Activated CD4-positive, alpha-beta T cell treated with anti-CD3 and anti-CD28 coated beads, Interleukin-2, amount 10 ng/mL, durations not matched to agents 7 days and 5 days (primary cell): Measurements from ENCODE around the gene C19orf38. TPM values are rescaled to one million over a fixed set of nuclear protein-coding genes. Genes with fewer than 3 reads are reported as not detected.
"Not testable (repeated sequence)": the region's sequence is repeated elsewhere in the genome, so short reads cannot be mapped to it uniquely, and the experiment has no call there.

Experiments
- CTCF ChIA-PET: fragments of 350-600 bp; sonication (Branson Sonifier 250); formaldehyde crosslinking; loops from one replicate; lab custom pipeline; 2021; ENCODE audit warnings: antibody characterized with exemption; lab: Charles Lee
- POLR2A ChIA-PET: fragments of 350-600 bp; sonication (Branson Sonifier 250); formaldehyde crosslinking; loops from one replicate; lab custom pipeline; 2021; ENCODE audit warnings: antibody characterized with exemption; lab: Charles Lee
- DNase-seq: peaks from one replicate; pipeline ENCODE4 v3.0.0-alpha.2; 2020
- H3K27ac Mint-ChIP-seq: one replicate; pipeline ENCODE4 v1.8.0; 2021; ENCODE audit warnings: mild to moderate bottlenecking, moderate library complexity, mixed read lengths
- H3K27me3 Mint-ChIP-seq: one replicate; pipeline ENCODE4 v1.8.0; 2021; ENCODE audit warnings: mixed read lengths
- H3K36me3 Mint-ChIP-seq: one replicate; pipeline ENCODE4 v1.8.0; 2021; ENCODE audit warnings: low read depth, mixed read lengths
- H3K4me1 Mint-ChIP-seq: one replicate; pipeline ENCODE4 v1.8.0; 2021; ENCODE audit warnings: mixed read lengths
- H3K4me3 Mint-ChIP-seq: one replicate; pipeline ENCODE4 v1.8.0; 2021; ENCODE audit warnings: mild to moderate bottlenecking, moderate library complexity, mixed read lengths
- H3K9me3 Mint-ChIP-seq: one replicate; pipeline ENCODE4 v1.8.0; 2021; ENCODE audit warnings: mixed read lengths
- total RNA-seq, 2 experiments: library from RNA; stranded (reverse); gene quantifications; one replicate each; pipeline ENCODE4 v1.2.3, GENCODE V29; 2021

The C19orf38 gene
- total RNA-seq, 2 experiments from 2014 or later, result 2.4 TPM

DNA sequence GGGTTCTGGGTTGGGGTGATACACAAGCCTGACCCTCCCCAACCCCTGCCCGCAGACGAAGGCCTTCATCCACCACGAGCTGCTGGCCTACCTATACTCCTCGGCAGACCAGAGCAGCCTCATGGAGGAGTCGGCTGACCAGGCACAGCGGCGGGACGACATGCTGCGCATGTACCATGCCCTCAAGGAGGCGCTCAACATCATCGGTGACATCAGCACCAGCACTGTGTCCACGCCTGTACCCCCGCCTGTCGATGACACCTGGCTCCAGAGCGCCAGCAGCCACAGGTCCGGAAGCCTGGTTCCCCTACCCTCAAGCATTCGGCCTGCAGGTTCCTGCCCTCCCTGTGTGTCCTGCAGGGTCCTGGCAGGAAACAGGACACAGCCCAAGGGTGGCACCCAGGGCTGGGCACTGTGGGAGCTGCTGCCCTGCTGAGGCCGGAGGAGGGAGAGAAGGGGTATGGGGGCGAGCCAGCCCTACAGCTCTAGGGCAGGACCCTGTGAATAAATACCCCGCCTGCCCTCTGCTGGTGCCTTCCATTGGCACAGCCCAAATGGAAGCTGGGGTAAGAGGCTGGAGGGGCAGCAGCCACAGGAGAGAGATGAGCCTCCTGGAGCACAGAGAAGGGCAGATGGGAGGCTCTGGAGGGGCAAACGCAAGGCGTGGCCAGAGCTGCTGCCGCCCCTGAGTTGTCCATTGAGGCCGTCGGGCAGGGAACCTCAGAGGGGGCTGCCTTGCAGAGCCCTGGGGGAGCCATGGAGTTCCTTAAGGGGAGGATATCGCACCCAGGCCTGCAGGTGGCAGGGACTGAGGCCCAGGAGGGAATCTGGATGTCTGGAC lies 19.0 kb upstream of the C19orf38 start:
- H3K9me3 Mint-ChIP-seq, result no peaks in the 10 kb centered on the region
- no peak overlapping the region for H3K27ac Mint-ChIP-seq
- CTCF ChIA-PET, result interaction anchor here (0.5 to 1.9 kb wide), 4 partner anchors 35 to 112 kb away, joined by 3 to 8 read pairs (median 3); partner anchors contain the start of gene DNM2
- H3K27me3 Mint-ChIP-seq, result no peaks in the 10 kb centered on the region
- no peak overlapping the region for H3K4me3 Mint-ChIP-seq
- H3K4me1 Mint-ChIP-seq, result no peaks in the 10 kb centered on the region
- DNase-seq, result no peak
- POLR2A ChIA-PET, result interaction anchor here (0.7 kb wide), 1 partner anchor 26 kb away, joined by 3 read pairs; no protein-coding TSS in a partner anchor
- H3K36me3 Mint-ChIP-seq, result peaks cover 26% of the 10 kb centered on the region

DNA sequence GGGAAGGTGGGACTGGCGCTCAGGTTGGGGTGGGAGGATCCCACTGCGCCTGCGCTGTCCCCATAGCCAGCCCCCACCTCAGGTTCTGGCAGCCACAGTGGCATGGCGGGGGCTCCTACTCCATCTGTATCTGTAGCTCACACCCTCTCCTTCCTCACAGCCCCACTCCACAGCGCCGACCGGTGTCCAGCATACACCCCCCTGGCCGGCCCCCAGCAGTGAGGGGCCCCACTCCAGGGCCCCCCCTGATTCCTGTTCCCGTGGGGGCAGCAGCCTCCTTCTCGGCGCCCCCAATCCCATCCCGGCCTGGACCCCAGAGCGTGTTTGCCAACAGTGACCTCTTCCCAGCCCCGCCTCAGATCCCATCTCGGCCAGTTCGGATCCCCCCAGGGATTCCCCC lies 18.2 kb upstream of the C19orf38 start:
- Mint-ChIP-seq H3K4me1 (peaks cover under 1% of the 10 kb centered on the region), H3K36me3 (peaks cover 24% of the 10 kb centered on the region), H3K4me3 (no peak overlapping the region), H3K27ac (no peak overlapping the region), H3K27me3 (no peaks in the 10 kb centered on the region), H3K9me3 (no peaks in the 10 kb centered on the region)
- CTCF ChIA-PET, result interaction anchor here (0.6 kb wide), 1 partner anchor 64 kb away, joined by 3 read pairs; no protein-coding TSS in a partner anchor
- POLR2A ChIA-PET, result no interaction called here
- no peak for DNase-seq

DNA sequence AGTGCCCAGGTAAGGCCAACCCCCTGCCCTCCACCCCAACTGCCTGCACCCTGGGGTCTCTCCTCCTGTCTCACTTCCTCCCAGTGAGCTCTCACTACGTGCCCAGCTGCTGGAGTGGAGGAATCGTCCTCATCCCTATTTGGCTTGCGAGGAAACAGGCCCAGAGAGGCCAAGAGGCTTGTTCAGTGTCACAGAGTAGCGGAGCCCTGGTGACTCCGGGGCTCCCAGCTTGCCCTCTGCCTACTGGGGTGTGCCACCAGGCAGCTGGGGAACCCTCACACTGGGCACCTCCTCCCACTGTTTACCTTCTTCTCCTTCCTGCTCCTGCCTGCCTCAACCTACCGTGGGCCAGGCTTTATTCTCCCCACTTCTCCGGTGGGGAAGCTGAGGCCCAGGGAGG lies 17.8 kb upstream of the C19orf38 start:
- POLR2A ChIA-PET, result no interaction called here
- CTCF ChIA-PET, result interaction anchor here (0.6 to 1.2 kb wide), 3 partner anchors 61 to 113 kb away, joined by 3 to 5 read pairs (median 3); partner anchors contain the start of gene DNM2

DNA sequence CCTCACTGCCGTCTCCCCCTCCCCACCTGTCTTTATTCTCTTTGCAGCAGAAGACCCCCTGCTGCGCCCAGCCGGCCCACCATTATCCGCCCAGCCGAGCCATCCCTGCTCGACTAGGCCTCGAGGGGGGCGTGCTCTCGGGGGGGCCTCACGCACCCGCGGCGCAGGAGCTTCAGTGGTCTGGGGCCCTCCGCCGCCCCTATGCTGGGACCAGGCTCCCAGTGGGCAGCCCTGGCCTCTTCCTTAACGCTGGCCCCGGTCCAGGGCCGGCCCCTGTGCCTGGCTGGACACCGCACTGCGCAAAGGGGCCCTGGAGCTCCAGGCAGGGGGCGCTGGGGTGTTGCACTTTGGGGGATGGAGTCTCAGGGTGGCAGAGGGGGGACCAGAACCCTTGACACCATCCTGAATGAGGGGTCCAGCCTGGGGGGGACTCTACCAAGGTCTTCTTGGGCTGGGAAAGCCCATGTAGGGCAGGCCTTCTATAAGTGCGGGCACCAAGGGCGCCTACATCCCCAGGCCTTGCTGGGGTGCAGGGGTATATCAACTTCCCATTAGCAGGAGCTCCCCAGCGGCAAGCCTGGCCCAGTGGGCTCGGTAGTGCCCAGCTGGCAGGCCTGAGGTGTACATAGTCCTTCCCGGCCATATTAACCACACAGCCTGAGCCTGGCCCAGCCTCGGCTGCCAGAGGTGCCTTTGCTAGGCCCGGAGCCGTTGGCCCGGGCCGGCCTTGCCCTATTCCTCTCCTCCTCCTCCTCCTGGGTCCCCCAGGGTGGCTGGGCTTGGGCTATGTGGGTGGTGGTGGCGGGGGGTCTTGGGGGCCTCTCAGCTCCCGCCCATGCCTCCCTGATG lies 17.1 kb upstream of the C19orf38 start:
- Mint-ChIP-seq H3K27me3 (no peaks in the 10 kb centered on the region), H3K36me3 (peaks cover 18% of the 10 kb centered on the region), H3K4me1 (peaks cover 11% of the 10 kb centered on the region), H3K4me3 (no peak overlapping the region), H3K27ac (no peak overlapping the region), H3K9me3 (no peaks in the 10 kb centered on the region)
- no peak for DNase-seq
- CTCF ChIA-PET, result interaction anchor here (0.6 to 1.2 kb wide), 4 partner anchors 10 to 114 kb away, joined by 3 to 5 read pairs (median 3); partner anchors contain the start of gene DNM2
- POLR2A ChIA-PET, result no interaction called here

More for the DNA sequence above, 17.8 kb upstream of the C19orf38 start:
- Mint-ChIP-seq H3K9me3 (no peaks in the 10 kb centered on the region), H3K4me3 (no peak overlapping the region), H3K27ac (no peak overlapping the region), H3K4me1 (peaks cover 4% of the 10 kb centered on the region), H3K36me3 (peaks cover 20% of the 10 kb centered on the region), H3K27me3 (no peaks in the 10 kb centered on the region)
- no peak for DNase-seq

DNA sequence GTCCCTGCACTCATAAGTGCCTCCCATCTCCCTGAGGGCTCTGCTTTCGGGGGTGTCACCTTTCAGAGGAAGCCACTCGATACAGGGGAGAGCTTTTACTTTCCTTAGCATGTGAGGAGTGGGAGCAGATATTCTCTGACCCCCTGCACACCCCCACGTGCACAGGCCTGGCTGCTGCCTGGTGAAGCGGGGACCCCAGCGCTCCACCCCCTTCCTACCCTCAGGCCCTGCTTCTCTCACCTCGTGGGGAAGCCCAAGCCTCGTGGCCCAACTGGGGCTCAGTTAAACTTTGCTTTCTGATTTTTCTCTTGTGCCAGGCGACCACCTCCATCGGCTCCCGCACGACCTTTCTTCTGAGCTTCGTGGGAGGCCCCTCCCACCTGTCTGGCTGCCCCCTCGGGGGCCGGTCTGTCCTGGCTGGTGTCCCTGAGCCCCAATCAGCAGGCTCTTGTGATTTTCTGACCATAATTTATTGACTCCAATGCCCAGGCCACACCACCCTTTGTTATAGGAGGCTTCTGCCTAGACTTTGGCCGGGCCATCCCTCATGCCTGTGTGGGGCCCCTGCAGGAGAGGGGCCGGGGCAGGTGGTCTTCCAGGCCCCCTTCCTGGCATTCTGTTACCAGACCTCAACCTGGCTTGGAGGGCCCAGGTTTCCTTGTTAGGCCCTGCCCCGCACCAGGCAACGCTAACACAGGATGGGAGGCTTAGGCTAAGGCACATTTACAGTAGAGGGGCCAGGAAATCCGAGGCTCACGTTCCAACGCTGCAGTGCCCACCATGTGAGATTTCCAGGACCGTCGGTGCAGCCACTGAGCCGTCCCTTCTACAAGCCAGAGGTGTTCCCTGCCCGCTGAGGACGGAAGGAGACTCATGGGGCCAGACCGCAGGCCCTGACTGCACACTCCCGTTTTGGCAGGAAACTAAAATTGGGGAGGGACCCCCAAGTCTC lies 16.0 kb upstream of the C19orf38 start:
- no peak for DNase-seq
- no peak overlapping the region for H3K4me3 Mint-ChIP-seq
- H3K9me3 Mint-ChIP-seq, result peaks cover 11% of the 10 kb centered on the region
- no peaks in the 10 kb centered on the region for H3K27me3 Mint-ChIP-seq
- ChIA-PET POLR2A (no interaction called here), CTCF (interaction anchor here (1.0 to 1.1 kb wide), 2 partner anchors 11 to 115 kb away, joined by 3 read pairs; no protein-coding TSS in a partner anchor)
- H3K27ac Mint-ChIP-seq, result no peak overlapping the region
- H3K36me3 Mint-ChIP-seq, result peaks cover 21% of the 10 kb centered on the region
- H3K4me1 Mint-ChIP-seq, result peaks cover 22% of the 10 kb centered on the region

DNA sequence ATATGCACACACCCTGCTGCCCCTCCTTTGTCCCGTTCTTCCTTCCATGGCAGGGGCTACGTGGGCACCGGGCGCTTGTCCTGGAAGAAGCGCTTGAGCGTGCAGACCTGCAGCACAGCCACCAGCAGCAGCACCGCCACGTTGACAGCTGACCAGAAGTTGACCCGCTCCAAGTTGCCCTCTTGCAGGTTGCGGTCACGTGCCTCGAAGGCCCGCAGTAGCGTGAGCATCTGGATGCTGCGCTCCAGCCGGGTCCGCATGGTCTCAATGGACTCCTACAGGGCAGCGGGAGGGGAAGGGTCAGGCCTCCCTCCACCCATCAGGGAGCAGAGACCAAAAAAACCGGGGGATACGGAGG lies 15.3 kb upstream of the C19orf38 start:
- ChIA-PET CTCF (no interaction called here), POLR2A (no interaction called here)
- no peak for DNase-seq
- no peak overlapping the region for H3K27ac Mint-ChIP-seq
- peaks cover 21% of the 10 kb centered on the region for H3K36me3 Mint-ChIP-seq
- H3K9me3 Mint-ChIP-seq, result peaks cover 11% of the 10 kb centered on the region
- H3K4me1 Mint-ChIP-seq, result peaks cover 22% of the 10 kb centered on the region
- H3K4me3 Mint-ChIP-seq, result no peak overlapping the region
- H3K27me3 Mint-ChIP-seq, result no peaks in the 10 kb centered on the region

DNA sequence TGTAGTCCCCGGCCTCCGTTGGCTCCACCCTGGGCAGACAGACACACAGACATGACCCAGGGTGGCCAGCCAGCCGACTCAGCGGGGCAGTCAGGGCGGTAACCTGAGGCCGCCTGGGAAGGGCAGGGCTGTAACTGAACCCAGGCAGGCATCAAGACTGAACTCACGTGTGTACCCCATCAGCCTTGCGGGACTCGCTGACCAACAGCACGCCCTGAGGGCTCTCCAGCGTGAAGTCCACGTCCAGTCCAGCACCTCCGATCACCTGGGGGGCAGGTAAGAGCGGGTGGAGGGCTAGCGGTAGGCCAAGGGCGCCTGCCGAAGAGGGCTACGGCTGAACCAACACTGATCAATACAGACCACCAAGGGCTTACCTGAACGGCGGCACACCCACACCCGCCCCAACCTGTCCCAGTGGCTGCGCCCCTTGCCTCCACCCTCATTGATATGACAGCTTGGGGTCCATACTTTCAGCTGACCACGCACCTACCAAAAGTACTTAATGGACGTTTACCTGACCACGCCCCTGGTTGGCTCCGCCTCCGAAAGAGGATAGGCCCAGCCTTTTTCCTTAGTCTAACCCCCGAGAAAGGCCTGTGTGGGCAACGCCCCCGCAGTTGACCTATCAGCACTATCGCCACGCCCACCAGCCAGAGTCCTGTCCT lies 13.0 kb upstream of the C19orf38 start:
- DNase-seq, result no peak
- H3K4me1 Mint-ChIP-seq, result peaks cover 22% of the 10 kb centered on the region
- H3K36me3 Mint-ChIP-seq, result peaks cover 21% of the 10 kb centered on the region

DNA sequence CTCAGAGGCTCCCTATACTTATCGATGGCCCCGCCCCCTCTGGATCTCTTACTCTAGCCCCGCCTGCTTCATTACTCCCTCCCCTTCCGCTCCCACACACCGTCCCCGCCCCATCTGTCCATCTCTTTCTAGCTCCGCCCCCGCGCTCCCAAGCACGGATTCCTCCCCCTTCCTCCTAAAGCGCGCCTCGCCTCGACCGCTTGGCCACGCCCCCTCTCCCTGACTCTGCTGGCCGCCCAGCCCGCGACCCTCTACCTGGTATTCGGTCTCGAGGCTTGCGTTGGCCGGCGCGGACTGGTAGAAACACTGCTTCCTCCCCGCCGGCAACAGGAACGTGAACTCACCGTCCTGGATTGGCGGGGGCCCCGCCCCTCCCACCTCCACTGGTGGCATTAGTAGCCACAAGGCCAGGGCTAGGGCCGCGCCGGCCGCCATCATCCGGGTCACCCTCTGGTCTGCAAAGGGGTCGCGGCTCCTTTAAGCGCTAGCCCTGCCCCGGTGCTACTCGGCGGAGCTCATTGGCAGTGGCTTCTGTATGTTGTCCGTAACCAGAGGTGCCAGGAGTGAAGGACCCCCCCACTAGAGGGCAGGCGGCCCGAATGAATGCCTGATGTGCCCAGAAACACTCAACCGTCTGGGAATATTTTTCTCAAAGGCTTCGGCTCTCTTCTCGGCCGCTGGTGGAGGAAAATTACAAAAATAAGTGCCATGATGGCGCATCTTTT lies 12.3 kb upstream of the C19orf38 start, which contains the start of gene TMED1:
TMED1 (minus strand) TSS at position 459 of the 725 bp plus-strand sequence; CDS start at position 438, 21 bp downstream.
- H3K9me3 Mint-ChIP-seq, result peaks cover 11% of the 10 kb centered on the region
- POLR2A ChIA-PET, result interaction anchor here (1.0 kb wide), 1 partner anchor 118 kb away, joined by 4 read pairs; the partner anchor contains the start of gene DNM2
- peak within 1 kb of the TSS; percentile 99 for H3K27ac Mint-ChIP-seq
- peaks cover 21% of the 10 kb centered on the region for H3K36me3 Mint-ChIP-seq
- DNase-seq, result peak; percentile 98
- peaks cover 4% of the 10 kb centered on the region for H3K27me3 Mint-ChIP-seq
- CTCF ChIA-PET, result interaction anchor here (0.5 to 3.3 kb wide), 17 partner anchors 10 to 501 kb away, joined by 3 to 36 read pairs (median 4); partner anchors contain the start of genes CARM1 and DNM2
- H3K4me3 Mint-ChIP-seq, result peak within 1 kb of the TSS; percentile 92
- peaks cover 22% of the 10 kb centered on the region for H3K4me1 Mint-ChIP-seq

More for the DNA sequence above, 13.0 kb upstream of the C19orf38 start:
- POLR2A ChIA-PET, result interaction anchor here (1.0 kb wide), 1 partner anchor 118 kb away, joined by 4 read pairs; the partner anchor contains the start of gene DNM2
- H3K9me3 Mint-ChIP-seq, result peaks cover 11% of the 10 kb centered on the region
- CTCF ChIA-PET, result interaction anchor here (0.9 to 3.3 kb wide), 11 partner anchors 14 to 254 kb away, joined by 3 to 36 read pairs (median 6); partner anchors contain the start of genes CARM1 and DNM2
- peaks cover 4% of the 10 kb centered on the region for H3K27me3 Mint-ChIP-seq
- H3K4me3 Mint-ChIP-seq, result peak overlapping the region; percentile 92
- peak overlapping the region; percentile 99 for H3K27ac Mint-ChIP-seq

DNA sequence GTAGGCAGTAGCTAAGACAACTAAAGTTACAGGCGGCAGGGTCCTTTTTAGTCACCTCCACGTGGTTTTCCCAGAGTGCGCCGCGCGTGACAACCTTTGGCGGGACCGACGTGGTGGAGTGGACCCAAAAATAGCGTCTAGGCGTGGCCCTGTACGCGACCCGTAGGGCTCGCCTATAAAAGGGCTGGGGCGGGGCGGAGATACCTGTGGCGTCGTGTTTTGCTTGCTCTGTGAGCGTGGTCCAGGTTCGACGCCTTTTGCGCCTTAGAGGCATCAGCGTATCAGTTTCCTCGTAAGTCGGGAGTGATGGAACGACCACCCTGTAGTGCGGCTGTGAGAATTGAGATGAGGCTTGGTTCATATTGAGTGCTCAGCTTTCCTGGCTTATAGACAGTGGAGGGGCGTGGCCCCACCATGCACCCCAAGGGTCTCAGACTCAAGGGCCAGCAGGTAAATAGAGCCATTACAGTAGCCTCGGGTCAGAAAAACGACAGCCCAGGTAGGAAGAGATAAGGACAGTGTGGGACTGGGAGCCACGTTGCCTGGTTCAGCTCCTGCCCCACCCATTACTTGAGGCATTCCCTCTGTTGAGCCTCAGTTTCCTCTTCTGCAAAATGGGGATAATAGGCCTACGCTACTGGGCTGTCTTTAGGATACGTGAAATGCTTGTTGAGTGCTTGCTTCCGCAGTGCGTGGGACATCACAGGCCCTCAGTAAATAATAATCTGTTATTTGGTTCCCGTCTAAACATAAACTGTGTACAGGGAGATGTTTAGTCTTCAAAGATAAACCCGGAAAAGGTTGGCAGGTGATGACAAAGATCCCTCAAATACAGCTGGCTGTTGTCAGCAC lies 11.5 kb upstream of the C19orf38 start:
- CTCF ChIA-PET, result interaction anchor here (0.7 to 3.3 kb wide), 14 partner anchors 10 to 256 kb away, joined by 3 to 36 read pairs (median 4); partner anchors contain the start of genes CARM1 and DNM2
- peaks cover 4% of the 10 kb centered on the region for H3K27me3 Mint-ChIP-seq
- POLR2A ChIA-PET, result no interaction called here
- peak overlapping the region; percentile 92 for H3K4me3 Mint-ChIP-seq
- DNase-seq, result peak; percentile 88
- peaks cover 11% of the 10 kb centered on the region for H3K9me3 Mint-ChIP-seq
- peak overlapping the region; percentile 99 for H3K27ac Mint-ChIP-seq
- peaks cover 21% of the 10 kb centered on the region for H3K36me3 Mint-ChIP-seq
- H3K4me1 Mint-ChIP-seq, result peaks cover 22% of the 10 kb centered on the region

DNA sequence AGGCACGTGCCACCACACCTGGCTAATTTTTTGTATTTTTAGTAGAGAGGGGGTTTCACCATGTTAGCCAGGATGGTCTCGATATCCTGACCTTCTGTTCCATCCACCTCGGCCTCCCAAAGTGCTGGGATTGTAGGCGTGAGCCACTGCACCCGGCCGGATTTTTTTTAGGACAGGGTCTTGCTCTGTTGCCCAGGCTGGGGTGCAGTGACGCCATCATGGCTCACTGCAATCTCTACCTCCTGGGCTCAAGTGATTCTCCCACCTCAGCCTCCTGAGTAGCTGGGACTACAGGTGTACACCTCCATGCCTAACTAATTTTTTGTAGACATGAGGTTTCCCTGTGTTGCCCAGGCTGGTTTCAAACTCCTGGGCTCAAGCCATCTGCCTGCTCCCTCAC lies 10.6 kb upstream of the C19orf38 start:
- Mint-ChIP-seq H3K36me3 (peaks cover 19% of the 10 kb centered on the region), H3K9me3 (peaks cover 11% of the 10 kb centered on the region), H3K4me1 (peaks cover 22% of the 10 kb centered on the region)
- CTCF ChIA-PET, result interaction anchor here (0.7 to 3.3 kb wide), 4 partner anchors 27 to 120 kb away, joined by 3 to 36 read pairs (median 15); partner anchors contain the start of gene DNM2
- H3K27ac Mint-ChIP-seq, H3K4me3 Mint-ChIP-seq, H3K27me3 Mint-ChIP-seq, POLR2A ChIA-PET, DNase-seq: not testable (repeated sequence)
